Prostate gland (tissue), 2 donors: ENCODE results near the gene GEN1. TPM values are rescaled to one million over a fixed set of nuclear protein-coding genes. Genes with fewer than 3 reads are reported as not detected.

Experiments
- DNase-seq: peaks from one replicate; pipeline ENCODE4 v3.0.0-alpha.2; 2019; ENCODE audit warnings: low spot score
- H3K27ac ChIP-seq, 2 donors: fragments of 200-600 bp; sonication (generic); 2 replicates each; pipeline ENCODE4 v1.5.1; 2017 to 2019
- H3K27me3 ChIP-seq: fragments of 200-600 bp; sonication (generic); replicated peaks from 2 replicates; pipeline ENCODE4 v1.5.1; 2019; ENCODE audit not compliant: insufficient read depth
- H3K36me3 ChIP-seq, 2 donors: fragments of 200-600 bp; sonication (generic); 1 replicate in 1 of 2; 2 replicates in 1 of 2; pipeline versions ENCODE4 v1.5.1 to v1.8.1; 2017 to 2019
- H3K4me1 ChIP-seq: fragments of 200-600 bp; sonication (generic); replicated peaks from 2 replicates; pipeline ENCODE4 v1.5.1; 2019
- H3K4me3 ChIP-seq, 2 donors: fragments of 200-600 bp; sonication (generic); 2 replicates each; pipeline ENCODE4 v1.5.1; 2017 to 2019
- H3K9me3 ChIP-seq: fragments of 200-600 bp; sonication (generic); 2 replicates; pipeline ENCODE4 v1.5.1; 2017
- POLR2A ChIP-seq: fragments of 450-650 bp; IDR thresholded peaks from one replicate; pipeline ENCODE4 v1.6.1; 2016; ENCODE audit warnings: antibody characterized with exemption, mild to moderate bottlenecking
- POLR2AphosphoS5 ChIP-seq: sonication (generic); formaldehyde crosslinking; IDR thresholded peaks from one replicate; pipeline ENCODE4 v1.6.1; 2017; ENCODE audit warnings: antibody characterized with exemption
- WGBS: methylation state at CpG from one replicate; pipeline ENCODE4 v1.1.5; 2018; 5-methylcytosine and 5-hydroxymethylcytosine counted together
- intact Hi-C: fragments of 100-400 bp; cut with DNase I; formaldehyde crosslinking; loops from one replicate; pipeline ENCODE4 v1.14.2; 2022
- total RNA-seq, 2 donors: library from RNA; depleted of rRNA; stranded (reverse); fragments of >200 nt; gene quantifications; one replicate each; pipeline ENCODE4 v1.1.0, GENCODE V29; 2016
- TF ChIP-seq, protein P1 (sequence below), 4 experiments: fragments of 200-600 bp in 2 of 4; fragments of 450-650 bp in 2 of 4; sonication (generic) in 2 of 4; IDR thresholded peaks; 1 replicate in 3 of 4; 2 replicates in 1 of 4; pipeline ENCODE4 v1.5.1; 2016 to 2019; ENCODE audit warnings: antibody characterized with exemption in 4 of 4, mild to moderate bottlenecking in 2 of 4, moderate library complexity in 2 of 4

The GEN1 gene
- total RNA-seq, 2 donors from 2014 or later: 5.0 to 15.3 TPM

DNA sequence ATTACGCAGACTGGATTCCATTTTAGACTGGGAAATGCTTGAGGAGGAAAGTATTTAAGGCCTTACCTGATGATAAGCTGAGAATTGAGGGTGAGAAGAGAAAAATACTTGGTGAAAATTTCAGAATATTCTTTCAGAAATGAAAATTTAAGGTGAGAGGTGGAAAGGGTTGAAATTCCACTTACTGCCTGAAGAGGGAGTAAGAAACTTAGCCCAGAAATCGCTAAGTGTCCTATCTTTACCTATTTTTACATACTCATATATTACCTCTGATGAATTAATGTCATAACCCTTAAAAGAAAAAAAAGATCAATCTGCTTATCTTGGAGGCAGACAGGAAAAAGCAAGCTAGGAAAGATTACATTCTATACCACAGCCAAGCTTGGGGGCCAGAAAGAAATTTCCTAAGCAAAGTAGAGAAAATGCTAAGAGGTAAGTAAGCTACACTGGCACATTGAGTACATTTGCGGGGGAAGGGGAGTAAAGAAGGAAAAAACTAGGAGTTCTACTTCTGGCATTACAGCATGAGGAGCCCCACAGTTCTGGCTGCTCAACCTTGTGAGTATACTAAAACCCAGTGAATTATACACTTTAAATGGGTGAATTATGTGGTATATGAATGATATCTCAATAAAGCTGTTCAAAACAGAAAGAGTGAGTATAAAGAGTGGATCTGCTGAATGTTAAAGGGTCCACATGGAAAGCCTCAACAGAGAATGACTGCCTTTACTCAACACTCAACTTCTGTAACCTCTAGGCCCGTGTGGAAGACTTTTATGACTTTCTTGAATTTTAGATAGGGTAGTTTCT is 34.2 kb upstream of the GEN1 start:
- no peaks in the 10 kb centered on the region for H3K27me3 ChIP-seq
- no peak for DNase-seq
- WGBS: 71% methylated on average over 4 of the region's 4 CpGs
- no peak overlapping the region for H3K4me3 ChIP-seq
- TF ChIP-seq POLR2A (no peak), POLR2AphosphoS5 (no peak)
- TF ChIP-seq, protein P1, sequence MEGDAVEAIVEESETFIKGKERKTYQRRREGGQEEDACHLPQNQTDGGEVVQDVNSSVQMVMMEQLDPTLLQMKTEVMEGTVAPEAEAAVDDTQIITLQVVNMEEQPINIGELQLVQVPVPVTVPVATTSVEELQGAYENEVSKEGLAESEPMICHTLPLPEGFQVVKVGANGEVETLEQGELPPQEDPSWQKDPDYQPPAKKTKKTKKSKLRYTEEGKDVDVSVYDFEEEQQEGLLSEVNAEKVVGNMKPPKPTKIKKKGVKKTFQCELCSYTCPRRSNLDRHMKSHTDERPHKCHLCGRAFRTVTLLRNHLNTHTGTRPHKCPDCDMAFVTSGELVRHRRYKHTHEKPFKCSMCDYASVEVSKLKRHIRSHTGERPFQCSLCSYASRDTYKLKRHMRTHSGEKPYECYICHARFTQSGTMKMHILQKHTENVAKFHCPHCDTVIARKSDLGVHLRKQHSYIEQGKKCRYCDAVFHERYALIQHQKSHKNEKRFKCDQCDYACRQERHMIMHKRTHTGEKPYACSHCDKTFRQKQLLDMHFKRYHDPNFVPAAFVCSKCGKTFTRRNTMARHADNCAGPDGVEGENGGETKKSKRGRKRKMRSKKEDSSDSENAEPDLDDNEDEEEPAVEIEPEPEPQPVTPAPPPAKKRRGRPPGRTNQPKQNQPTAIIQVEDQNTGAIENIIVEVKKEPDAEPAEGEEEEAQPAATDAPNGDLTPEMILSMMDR (IDR thresholded peaks at IDR 0.05): peak; percentile 48 to 84 (median 66)
- H3K9me3 ChIP-seq: no peaks in the 10 kb centered on the region
- H3K4me1 ChIP-seq: no peaks in the 10 kb centered on the region
- no peak overlapping the region for H3K27ac ChIP-seq
- intact Hi-C loops: loop anchor here (10.0 kb wide), 2 partner anchors 115 to 655 kb away; no protein-coding TSS in a partner anchor
- no peaks in the 10 kb centered on the region for H3K36me3 ChIP-seq

DNA sequence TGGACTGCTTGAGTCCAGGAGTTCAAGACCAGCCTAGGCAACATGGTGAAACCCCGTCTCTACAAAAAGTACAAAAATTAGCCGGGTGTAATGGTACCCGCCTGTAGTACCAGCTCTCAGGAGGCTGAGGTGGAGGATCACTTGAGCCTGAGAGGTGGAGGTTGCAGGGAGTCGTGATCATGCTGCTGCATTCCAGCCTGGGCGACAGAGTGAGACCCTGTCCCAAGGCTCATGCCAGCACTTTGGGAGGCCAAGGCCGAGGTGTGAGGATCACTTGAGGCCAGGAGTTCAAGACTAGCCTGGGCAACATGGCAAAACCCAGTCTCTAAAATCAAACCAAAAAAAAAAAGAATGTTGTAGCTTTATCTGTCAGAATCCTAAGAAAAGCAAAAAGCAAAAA is 25.7 kb upstream of the GEN1 start:
- no peaks in the 10 kb centered on the region for H3K9me3 ChIP-seq
- H3K36me3 ChIP-seq: no peaks in the 10 kb centered on the region
- intact Hi-C loops: loop anchor here (10.0 kb wide), 2 partner anchors 107 to 647 kb away; no protein-coding TSS in a partner anchor
- TF ChIP-seq POLR2AphosphoS5 (no peak), POLR2A (no peak)
- TF ChIP-seq, protein P1 (IDR thresholded peaks at IDR 0.05): no peak
- no peaks in the 10 kb centered on the region for H3K27me3 ChIP-seq
- H3K4me1 ChIP-seq: no peaks in the 10 kb centered on the region
- no peak overlapping the region for H3K27ac ChIP-seq
- no peak overlapping the region for H3K4me3 ChIP-seq
- 98% methylated on average over 6 of the region's 6 CpGs for WGBS
- no peak for DNase-seq

DNA sequence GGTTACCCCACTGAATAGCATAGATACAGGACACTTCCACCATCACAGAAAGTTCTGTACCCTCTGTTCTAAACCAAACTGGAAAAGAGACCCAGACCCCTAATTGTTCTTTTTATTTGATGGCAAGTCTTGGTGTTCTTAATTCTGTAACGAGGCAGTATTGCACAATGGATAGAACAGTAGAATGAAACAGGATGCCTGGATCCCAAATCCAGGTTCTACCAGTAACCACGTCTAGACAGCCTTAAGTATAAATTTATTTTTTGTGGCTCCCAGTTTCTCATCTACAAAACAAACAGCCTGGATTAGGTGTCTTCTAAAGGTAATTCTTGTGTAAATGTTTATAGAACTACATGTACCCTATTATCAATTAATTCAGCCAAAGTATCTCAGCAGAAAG is 24.1 kb upstream of the GEN1 start:
- 62% methylated on average over 2 of the region's 2 CpGs for WGBS
- no peaks in the 10 kb centered on the region for H3K4me1 ChIP-seq
- no peaks in the 10 kb centered on the region for H3K9me3 ChIP-seq
- H3K36me3 ChIP-seq: no peaks in the 10 kb centered on the region
- H3K4me3 ChIP-seq: no peak overlapping the region
- intact Hi-C loops: loop anchor here (10.0 kb wide), 2 partner anchors 105 to 645 kb away; no protein-coding TSS in a partner anchor
- DNase-seq: no peak
- no peak for TF ChIP-seq POLR2A
- TF ChIP-seq, protein P1 (IDR thresholded peaks at IDR 0.05): no peak
- TF ChIP-seq POLR2AphosphoS5: no peak
- H3K27me3 ChIP-seq: no peaks in the 10 kb centered on the region
- no peak overlapping the region for H3K27ac ChIP-seq

DNA sequence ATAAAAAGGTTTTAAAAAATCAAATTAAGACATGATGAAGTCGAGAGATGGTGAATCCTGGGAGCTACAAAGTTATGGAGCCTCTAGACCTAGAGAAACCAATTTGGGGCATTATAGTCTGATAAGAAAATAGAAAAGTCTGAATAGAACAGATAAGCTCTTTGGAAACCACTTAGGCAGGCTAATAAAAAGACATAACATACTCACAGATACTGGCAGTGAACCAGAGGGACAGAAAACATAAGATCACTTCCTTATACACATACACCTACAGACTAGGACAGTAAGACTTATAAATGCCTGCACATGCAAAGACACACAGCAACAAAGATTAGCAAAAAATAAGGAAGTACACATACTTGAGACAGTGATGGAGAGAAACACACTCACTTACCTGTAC is 20.3 kb upstream of the GEN1 start:
- no peaks in the 10 kb centered on the region for H3K36me3 ChIP-seq
- TF ChIP-seq, protein P1 (IDR thresholded peaks at IDR 0.05): no peak
- TF ChIP-seq POLR2A: no peak
- TF ChIP-seq POLR2AphosphoS5: no peak
- H3K9me3 ChIP-seq: no peaks in the 10 kb centered on the region
- 93% methylated on average over 1 of the region's 1 CpG for WGBS
- no peaks in the 10 kb centered on the region for H3K4me1 ChIP-seq
- intact Hi-C loops: no loop called here
- DNase-seq: no peak
- H3K27me3 ChIP-seq: no peaks in the 10 kb centered on the region
- H3K27ac ChIP-seq: no peak overlapping the region
- no peak overlapping the region for H3K4me3 ChIP-seq

DNA sequence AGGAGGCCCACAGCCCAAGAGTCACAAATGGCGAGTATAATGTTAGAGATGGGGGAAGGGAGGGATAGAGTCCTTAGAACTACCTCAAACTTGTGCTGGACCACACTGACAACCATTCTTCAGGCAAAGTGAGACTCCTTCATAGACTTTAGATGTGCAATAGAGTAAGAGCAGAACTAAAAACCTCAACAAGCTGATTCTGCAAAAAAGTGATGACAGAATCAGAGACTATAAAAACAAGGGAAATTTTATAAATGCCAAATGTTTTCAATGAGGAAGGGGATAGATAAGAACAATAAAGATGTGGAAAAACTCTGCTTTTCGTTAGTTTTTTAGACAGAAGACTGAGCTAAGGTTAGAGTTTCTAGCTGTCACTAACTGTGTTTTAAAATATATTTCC is 18.1 kb upstream of the GEN1 start:
- Histone ChIP-seq H3K4me3 (no peak overlapping the region), H3K4me1 (no peaks in the 10 kb centered on the region), H3K27me3 (no peaks in the 10 kb centered on the region), H3K36me3 (no peaks in the 10 kb centered on the region), H3K27ac (no peak overlapping the region), H3K9me3 (no peaks in the 10 kb centered on the region)
- TF ChIP-seq POLR2AphosphoS5 (no peak), POLR2A (no peak)
- TF ChIP-seq, protein P1 (IDR thresholded peaks at IDR 0.05): no peak
- WGBS: 95% methylated on average over 2 of the region's 2 CpGs
- DNase-seq: no peak
- intact Hi-C loops: no loop called here
